GM21737 (cell line): Measurements from ENCODE around the gene MICAL3.

Source experiments
- ATAC-seq: cut with Tn5 transposase; IDR thresholded peaks from one replicate; pipeline ENCODE4 v1.9.1; 2021; ENCODE audit warnings: mild to moderate bottlenecking, moderate library complexity; ENCODE audit not compliant: unreplicated experiment

MICAL3 gene

GRCh38 chr22:17806437-17806836 is 217.9 kb downstream of the MICAL3 start:
- no peak for ATAC-seq

- ATAC-seq, result no peak
Observed at GRCh38 chr22:17804331-17805080, 219.9 kb downstream of the MICAL3 start.

GRCh38 chr22:17803609-17804270 is 220.6 kb downstream of the MICAL3 start:
- ATAC-seq, result no peak

- ATAC-seq, result no peak
Observed at GRCh38 chr22:17802822-17803221, 221.5 kb downstream of the MICAL3 start.

- ATAC-seq, result no peak
Observed at GRCh38 chr22:17802411-17802810, 221.9 kb downstream of the MICAL3 start.

DNA sequence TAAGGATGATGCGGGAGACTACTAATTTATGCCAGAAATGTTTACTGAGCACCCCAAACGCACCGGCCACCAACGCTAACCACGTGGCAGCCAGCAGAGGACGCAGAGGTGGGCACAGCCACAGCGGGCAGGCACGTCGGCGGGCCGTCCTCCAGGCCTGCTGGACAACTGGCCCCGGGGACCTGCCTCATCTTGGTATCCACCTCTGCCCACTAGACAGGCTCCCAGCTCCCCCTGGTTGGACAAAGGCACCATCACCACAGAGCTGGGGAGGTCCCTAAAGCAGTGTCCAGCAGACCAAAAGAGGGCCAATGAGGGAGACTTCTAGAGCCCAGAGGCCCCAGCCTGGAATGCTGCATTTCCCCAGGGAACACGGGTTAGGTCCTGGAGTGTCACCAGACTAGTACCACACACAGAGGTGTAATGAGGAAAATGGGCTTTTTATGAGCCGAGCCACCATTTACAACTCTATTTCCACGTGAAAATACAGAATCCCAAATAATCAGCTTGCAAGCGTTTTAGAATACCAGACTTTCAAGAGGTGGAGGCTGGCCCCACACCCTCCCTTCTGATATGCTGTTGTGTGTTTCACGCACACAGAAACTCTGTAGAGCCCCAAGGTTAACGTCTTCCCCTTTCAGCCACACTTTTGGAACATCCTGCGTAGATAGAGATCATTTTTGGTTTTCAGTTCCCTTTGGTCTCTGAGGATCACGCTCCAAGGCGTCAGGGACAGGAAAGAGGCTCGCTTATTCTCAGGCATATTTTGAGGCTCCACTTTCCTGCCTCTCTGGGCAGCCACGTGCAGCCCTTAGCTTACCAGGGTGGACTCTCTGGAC is 226.4 kb downstream of the MICAL3 start:
- ATAC-seq, result peak; percentile 45

GRCh38 chr22:17796695-17797094 is 227.7 kb downstream of the MICAL3 start:
- ATAC-seq, result no peak

DNA sequence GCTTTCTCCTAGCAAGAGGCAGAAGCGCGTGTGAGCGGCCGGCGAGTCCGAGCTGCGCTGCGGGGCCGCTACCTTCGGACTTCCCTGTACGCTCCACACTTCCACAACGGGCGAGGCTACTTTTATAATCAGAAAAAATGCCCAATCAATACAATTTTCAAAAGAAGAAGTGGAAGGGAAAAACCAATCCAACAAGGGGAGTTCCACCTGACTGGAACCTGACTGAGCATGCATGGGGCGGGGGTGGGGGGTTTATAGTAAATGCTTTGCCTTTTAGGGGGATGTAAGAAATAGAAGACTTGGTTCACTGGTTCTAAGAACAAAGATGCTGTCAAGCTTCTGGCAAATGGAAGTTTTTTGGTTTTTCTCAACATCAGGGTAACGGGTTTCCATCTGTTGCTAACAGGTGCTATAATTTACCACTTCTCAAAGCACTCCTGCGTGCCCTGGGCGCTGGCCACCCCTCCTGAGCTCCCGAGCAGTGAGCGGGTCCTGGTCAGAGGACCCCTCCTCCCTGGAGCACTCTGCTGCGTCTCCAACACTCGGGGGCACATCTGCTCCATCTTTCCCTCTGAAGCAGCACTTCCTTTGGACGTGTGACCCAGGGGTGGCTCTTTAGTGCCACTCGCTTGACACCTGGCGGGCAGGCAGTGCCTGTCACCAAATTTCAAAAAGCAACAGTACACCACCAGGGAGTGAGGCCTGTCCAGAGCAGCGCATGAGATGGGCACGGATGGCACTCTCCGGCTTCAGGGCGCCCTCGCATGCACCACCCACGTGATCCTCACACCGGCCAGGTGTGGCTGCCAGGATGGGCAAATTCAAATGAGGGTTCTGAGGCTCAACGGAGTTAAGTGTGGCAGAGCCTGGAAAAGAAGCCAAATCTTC is 228.5 kb downstream of the MICAL3 start:
- ATAC-seq, result no peak

DNA sequence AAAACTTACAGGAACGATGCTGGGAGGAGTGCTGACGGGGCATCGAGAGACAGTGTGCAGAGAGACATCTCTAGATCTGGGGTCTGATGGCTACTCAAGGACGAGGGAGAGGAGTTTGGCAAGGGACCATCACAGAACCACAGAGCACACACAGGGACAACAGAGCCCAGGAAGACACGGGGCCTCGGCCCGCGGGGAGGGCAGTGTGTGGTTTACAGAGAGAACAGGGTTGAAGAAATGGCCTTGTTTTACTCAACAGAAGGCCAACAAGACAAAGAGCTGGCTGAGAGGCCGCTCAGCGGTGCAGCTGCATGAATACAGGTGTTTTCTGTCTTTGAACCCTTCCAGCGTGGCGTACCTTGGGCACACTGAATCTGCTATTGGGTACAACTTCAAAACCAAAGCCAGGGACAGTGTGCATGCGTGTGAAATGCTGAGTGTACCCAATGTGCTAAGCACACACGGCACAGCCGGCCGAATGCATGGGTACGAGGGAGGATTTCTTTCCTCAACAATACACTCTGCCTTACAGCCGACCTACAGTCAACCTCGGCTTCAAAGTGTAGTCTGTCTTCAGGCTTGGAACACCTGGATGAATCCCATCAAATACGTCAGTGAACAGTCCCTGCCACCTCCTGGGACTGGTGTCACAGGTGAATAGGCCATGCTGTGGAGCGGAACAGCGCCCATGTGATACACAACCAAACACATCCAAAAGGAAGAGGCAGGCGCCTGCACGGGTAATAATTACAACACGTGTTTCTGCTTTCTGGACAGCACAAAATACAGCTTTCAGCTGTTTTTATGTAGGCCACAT is 229.4 kb downstream of the MICAL3 start:
- ATAC-seq, result no peak

- no peak for ATAC-seq
Observed at GRCh38 chr22:17792854-17793434, 231.4 kb downstream of the MICAL3 start.

- no peak for ATAC-seq
Observed at GRCh38 chr22:17792299-17792698, 232.1 kb downstream of the MICAL3 start.

GRCh38 chr22:17791196-17791595 is 233.2 kb downstream of the MICAL3 start:
- no peak for ATAC-seq

GRCh38 chr22:17789379-17790200 is 234.8 kb downstream of the MICAL3 start:
- ATAC-seq, result no peak

DNA sequence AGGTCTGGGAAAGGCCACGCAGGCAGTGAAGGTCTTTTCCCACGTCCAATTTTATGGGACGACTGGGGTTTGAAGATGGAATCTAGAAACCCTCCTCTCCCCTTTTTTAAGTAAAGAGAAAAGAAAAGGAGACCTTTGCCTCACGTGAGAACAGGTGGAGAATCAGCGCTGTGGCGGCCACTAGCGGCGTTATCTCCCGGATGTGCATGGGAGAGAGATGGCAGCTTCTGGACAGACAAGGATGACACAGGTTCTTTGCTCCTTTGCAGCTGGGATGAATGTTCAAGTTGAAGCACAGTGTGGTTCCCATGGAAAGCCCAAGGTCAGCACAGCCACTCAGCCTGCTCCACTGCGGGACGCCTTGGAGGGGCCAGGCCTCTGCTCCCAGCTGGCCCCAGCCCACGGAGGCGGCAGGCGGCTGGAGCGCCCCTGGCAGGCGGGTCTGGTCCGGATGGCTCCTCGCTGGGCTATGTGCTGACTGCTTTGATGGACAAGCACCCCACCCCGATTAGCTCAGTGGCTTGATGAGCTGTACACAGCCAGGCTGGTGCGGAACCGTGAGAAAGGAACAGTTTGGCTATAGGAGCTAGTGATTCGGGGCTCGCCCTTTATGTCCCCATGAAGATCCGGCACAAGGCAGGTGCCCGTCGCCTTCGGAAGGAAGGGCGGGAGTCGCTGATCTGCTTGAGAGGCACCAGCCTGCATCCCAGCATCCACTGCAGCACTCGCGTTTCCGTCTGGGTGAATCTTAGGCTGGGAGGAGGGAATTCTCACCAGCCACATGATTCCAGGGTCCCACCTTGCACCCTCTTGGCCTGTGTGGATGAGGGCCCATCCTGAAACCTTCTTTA is 235.6 kb downstream of the MICAL3 start:
- ATAC-seq, result no peak

GRCh38 chr22:17787716-17788330 is 236.5 kb downstream of the MICAL3 start:
- no peak for ATAC-seq

GRCh38 chr22:17787241-17787640 is 237.1 kb downstream of the MICAL3 start:
- no peak for ATAC-seq

DNA sequence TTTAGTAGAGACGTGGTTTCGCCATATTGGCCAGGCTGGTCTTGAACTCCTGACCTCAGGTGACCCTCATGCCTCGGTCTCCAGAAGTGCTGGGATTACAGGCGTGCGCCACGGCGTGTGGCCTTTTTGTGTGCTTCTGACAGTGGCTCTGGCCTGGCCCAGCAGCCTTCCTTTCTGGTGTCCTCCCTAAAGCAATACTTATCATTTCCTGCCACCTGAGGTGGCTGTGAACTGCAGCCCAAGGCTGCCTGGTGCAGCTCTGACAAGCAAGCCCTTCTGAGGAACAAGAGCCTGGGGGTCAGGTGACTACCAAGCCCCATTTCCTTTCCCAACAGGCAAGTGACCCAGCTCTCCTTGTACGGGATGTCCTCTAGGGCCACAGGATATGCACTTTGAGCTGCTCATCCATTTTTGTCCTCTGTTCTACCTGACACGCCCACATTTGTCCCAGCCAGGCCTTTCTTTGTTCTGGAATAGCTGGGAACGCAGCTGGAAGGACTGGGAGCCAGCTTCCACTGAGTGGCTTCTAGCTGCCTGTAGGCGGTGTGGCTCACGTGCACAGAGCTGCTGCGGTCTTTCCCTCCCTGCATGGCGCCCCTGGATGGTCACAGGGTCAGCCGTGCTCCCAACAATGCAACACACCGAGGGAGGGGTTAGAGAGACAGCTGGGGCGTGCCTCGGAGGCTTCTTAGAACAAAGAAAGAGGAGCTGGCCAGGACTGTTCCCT is 237.8 kb downstream of the MICAL3 start:
- ATAC-seq, result no peak
